HG02798 (cell line): ENCODE measurements around the gene PRIMA1.
"Not testable (repeated sequence)": the region's sequence is repeated elsewhere in the genome, so short reads cannot be mapped to it uniquely, and the experiment has no call there.

Source experiments
- ATAC-seq: cut with Tn5 transposase; IDR thresholded peaks from one replicate; pipeline ENCODE4 v1.9.1; 2021; ENCODE audit warnings: mild to moderate bottlenecking; ENCODE audit not compliant: unreplicated experiment, poor library complexity

The PRIMA1 gene

GRCh38 chr14:93788293-93788542 is at the start of gene PRIMA1:
PRIMA1 (minus strand) TSS chr14:93788485; CDS start chr14:93787718, 767 bp downstream.
- ATAC-seq = no peak

GRCh38 chr14:93834699-93835371 is 46.5 kb upstream of the PRIMA1 start:
- no peak for ATAC-seq

- ATAC-seq = no peak
Observed at GRCh38 chr14:93832665-93833064, 44.4 kb upstream of the PRIMA1 start.

- no peak for ATAC-seq
Observed at GRCh38 chr14:93832081-93832480, 43.8 kb upstream of the PRIMA1 start.

- no peak for ATAC-seq
Observed at GRCh38 chr14:93830753-93831461, 42.6 kb upstream of the PRIMA1 start.

GRCh38 chr14:93829839-93830481 is 41.7 kb upstream of the PRIMA1 start:
- ATAC-seq = no peak

GRCh38 chr14:93825235-93825553 is 36.9 kb upstream of the PRIMA1 start:
- no peak for ATAC-seq

- no peak for ATAC-seq
Observed at GRCh38 chr14:93824518-93825234, 36.4 kb upstream of the PRIMA1 start.

- no peak for ATAC-seq
Observed at GRCh38 chr14:93824076-93824475, 35.8 kb upstream of the PRIMA1 start.

- ATAC-seq = no peak
Observed at GRCh38 chr14:93821051-93821450, 32.8 kb upstream of the PRIMA1 start.

- no peak for ATAC-seq
Observed at GRCh38 chr14:93818857-93819256, 30.6 kb upstream of the PRIMA1 start.

- ATAC-seq = no peak
Observed at GRCh38 chr14:93811676-93812075, 23.4 kb upstream of the PRIMA1 start.

GRCh38 chr14:93811020-93811419 is 22.7 kb upstream of the PRIMA1 start:
- no peak for ATAC-seq

GRCh38 chr14:93809491-93810420 is 21.5 kb upstream of the PRIMA1 start:
- ATAC-seq = not testable (repeated sequence)

- ATAC-seq = no peak
Observed at GRCh38 chr14:93804654-93805053, 16.4 kb upstream of the PRIMA1 start.

GRCh38 chr14:93803408-93804318 is 15.4 kb upstream of the PRIMA1 start:
- ATAC-seq = no peak

GRCh38 chr14:93799989-93800921 is 12.0 kb upstream of the PRIMA1 start:
- ATAC-seq = no peak

- no peak for ATAC-seq
Observed at GRCh38 chr14:93799617-93799988, 11.3 kb upstream of the PRIMA1 start.
